ENCODE measurements around the gene MAGEA9. TPM values are rescaled to one million over a fixed set of nuclear protein-coding genes. Genes with fewer than 3 reads are reported as not detected.
"Not testable (repeated sequence)": the region's sequence is repeated elsewhere in the genome, so short reads cannot be mapped to it uniquely, and the experiment has no call there.

The MAGEA9 gene
- total RNA-seq, 1 donor from 2014 or later = not detected

- H3K4me3 Mint-ChIP-seq (ENCODE audit: low read depth); H3K27me3 Mint-ChIP-seq (ENCODE audit: low read depth); H3K4me1 Mint-ChIP-seq (ENCODE audit: low read depth); H3K27ac Mint-ChIP-seq; H3K36me3 Mint-ChIP-seq (ENCODE audit: low read depth); DNase-seq (ENCODE audit: low spot score); intact Hi-C loops (cut with micrococcal nuclease); H3K9me3 Mint-ChIP-seq: not testable (repeated sequence)
These were observed 8.7 kb upstream of the MAGEA9 start for GRCh38 chrX:149773026-149773425.

GRCh38 chrX:149773768-149774167 lies 8.0 kb upstream of the MAGEA9 start, which contains the start of gene HSFX1:
Gene HSFX1 (plus strand): TSS chrX:149774068. CDS start chrX:149774682, 614 bp downstream.
- H3K9me3 Mint-ChIP-seq; H3K27me3 Mint-ChIP-seq (ENCODE audit: low read depth); H3K36me3 Mint-ChIP-seq (ENCODE audit: low read depth); H3K4me3 Mint-ChIP-seq (ENCODE audit: low read depth); H3K4me1 Mint-ChIP-seq (ENCODE audit: low read depth); H3K27ac Mint-ChIP-seq; intact Hi-C loops (cut with micrococcal nuclease); DNase-seq (ENCODE audit: low spot score): not testable (repeated sequence)

- H3K27ac Mint-ChIP-seq; H3K4me1 Mint-ChIP-seq (ENCODE audit: low read depth); H3K9me3 Mint-ChIP-seq; H3K27me3 Mint-ChIP-seq (ENCODE audit: low read depth); intact Hi-C loops (cut with micrococcal nuclease); DNase-seq (ENCODE audit: low spot score); H3K4me3 Mint-ChIP-seq (ENCODE audit: low read depth); H3K36me3 Mint-ChIP-seq (ENCODE audit: low read depth): not testable (repeated sequence)
These were observed 3.7 kb upstream of the MAGEA9 start for GRCh38 chrX:149777999-149778398.

GRCh38 chrX:149795531-149795930 lies 13.8 kb downstream of the MAGEA9 start:
- peak overlapping the region; percentile 17 for H3K27ac Mint-ChIP-seq

GRCh38 chrX:149799095-149799714 lies 17.5 kb downstream of the MAGEA9 start:
- intact Hi-C loops (cut with micrococcal nuclease) = no loop called here
- Mint-ChIP-seq H3K27me3 (ENCODE audit: low read depth) (peaks cover 1% of the 10 kb centered on the region), H3K36me3 (ENCODE audit: low read depth) (no peaks in the 10 kb centered on the region), H3K4me1 (ENCODE audit: low read depth) (peaks cover 23% of the 10 kb centered on the region), H3K4me3 (ENCODE audit: low read depth) (no peak overlapping the region), H3K9me3 (no peaks in the 10 kb centered on the region), H3K27ac (peak overlapping the region; percentile 47)
- no peak for DNase-seq (ENCODE audit: low spot score)

More at GRCh38 chrX:149795531-149795930, 13.8 kb downstream of the MAGEA9 start:
- H3K36me3 Mint-ChIP-seq (ENCODE audit: low read depth); intact Hi-C loops (cut with micrococcal nuclease); H3K9me3 Mint-ChIP-seq; DNase-seq (ENCODE audit: low spot score); H3K27me3 Mint-ChIP-seq (ENCODE audit: low read depth); H3K4me3 Mint-ChIP-seq (ENCODE audit: low read depth): not testable (repeated sequence)
- H3K4me1 Mint-ChIP-seq (ENCODE audit: low read depth) = peaks cover 19% of the 10 kb centered on the region

GRCh38 chrX:149799938-149800337 lies 18.2 kb downstream of the MAGEA9 start:
- Mint-ChIP-seq H3K27me3 (ENCODE audit: low read depth) (peaks cover 1% of the 10 kb centered on the region), H3K36me3 (ENCODE audit: low read depth) (no peaks in the 10 kb centered on the region), H3K4me1 (ENCODE audit: low read depth) (peaks cover 23% of the 10 kb centered on the region), H3K4me3 (ENCODE audit: low read depth) (no peak overlapping the region), H3K9me3 (no peaks in the 10 kb centered on the region), H3K27ac (no peak overlapping the region)
- no peak for DNase-seq (ENCODE audit: low spot score)
- intact Hi-C loops (cut with micrococcal nuclease) = no loop called here

- peaks cover 12% of the 10 kb centered on the region for H3K4me1 Mint-ChIP-seq (ENCODE audit: low read depth)
- no peak for DNase-seq (ENCODE audit: low spot score)
- no peaks in the 10 kb centered on the region for H3K9me3 Mint-ChIP-seq
- H3K27me3 Mint-ChIP-seq (ENCODE audit: low read depth) = peaks cover 1% of the 10 kb centered on the region
- H3K27ac Mint-ChIP-seq = no peak overlapping the region
- H3K36me3 Mint-ChIP-seq (ENCODE audit: low read depth) = no peaks in the 10 kb centered on the region
- H3K4me3 Mint-ChIP-seq (ENCODE audit: low read depth) = no peak overlapping the region
- intact Hi-C loops (cut with micrococcal nuclease) = no loop called here
These were observed 21.8 kb downstream of the MAGEA9 start for GRCh38 chrX:149803458-149804062.

- intact Hi-C loops (cut with micrococcal nuclease) = no loop called here
- Mint-ChIP-seq H3K36me3 (ENCODE audit: low read depth) (no peaks in the 10 kb centered on the region), H3K9me3 (no peaks in the 10 kb centered on the region), H3K27ac (no peak overlapping the region), H3K27me3 (ENCODE audit: low read depth) (peaks cover 1% of the 10 kb centered on the region), H3K4me3 (ENCODE audit: low read depth) (no peak overlapping the region), H3K4me1 (ENCODE audit: low read depth) (peaks cover 12% of the 10 kb centered on the region)
- DNase-seq (ENCODE audit: low spot score) = no peak
These were observed 22.4 kb downstream of the MAGEA9 start for GRCh38 chrX:149804102-149804501.

GRCh38 chrX:149807747-149808458 lies 26.2 kb downstream of the MAGEA9 start:
- Mint-ChIP-seq H3K27ac (no peak overlapping the region), H3K36me3 (ENCODE audit: low read depth) (no peaks in the 10 kb centered on the region), H3K9me3 (no peaks in the 10 kb centered on the region), H3K4me1 (ENCODE audit: low read depth) (no peaks in the 10 kb centered on the region), H3K27me3 (ENCODE audit: low read depth) (peaks cover 2% of the 10 kb centered on the region), H3K4me3 (ENCODE audit: low read depth) (no peak overlapping the region)
- DNase-seq (ENCODE audit: low spot score) = no peak
- intact Hi-C loops (cut with micrococcal nuclease) = no loop called here

GRCh38 chrX:149818652-149819051 lies 36.9 kb downstream of the MAGEA9 start:
- Mint-ChIP-seq H3K9me3 (no peaks in the 10 kb centered on the region), H3K4me1 (ENCODE audit: low read depth) (no peaks in the 10 kb centered on the region), H3K27ac (no peak overlapping the region), H3K27me3 (ENCODE audit: low read depth) (peaks cover 24% of the 10 kb centered on the region), H3K4me3 (ENCODE audit: low read depth) (no peak overlapping the region), H3K36me3 (ENCODE audit: low read depth) (no peaks in the 10 kb centered on the region)
- DNase-seq (ENCODE audit: low spot score) = no peak
- intact Hi-C loops (cut with micrococcal nuclease) = no loop called here

- H3K27ac Mint-ChIP-seq = no peak overlapping the region
- DNase-seq (ENCODE audit: low spot score) = no peak
- intact Hi-C loops (cut with micrococcal nuclease) = no loop called here
- no peaks in the 10 kb centered on the region for H3K9me3 Mint-ChIP-seq
- peaks cover 23% of the 10 kb centered on the region for H3K27me3 Mint-ChIP-seq (ENCODE audit: low read depth)
- H3K4me3 Mint-ChIP-seq (ENCODE audit: low read depth) = no peak overlapping the region
- H3K4me1 Mint-ChIP-seq (ENCODE audit: low read depth) = no peaks in the 10 kb centered on the region
- no peaks in the 10 kb centered on the region for H3K36me3 Mint-ChIP-seq (ENCODE audit: low read depth)
These were observed 37.6 kb downstream of the MAGEA9 start for GRCh38 chrX:149819371-149819770.

GRCh38 chrX:149825424-149825823 lies 43.7 kb downstream of the MAGEA9 start:
- H3K4me1 Mint-ChIP-seq (ENCODE audit: low read depth) = peaks cover 23% of the 10 kb centered on the region
- no peak overlapping the region for H3K4me3 Mint-ChIP-seq (ENCODE audit: low read depth)
- no peak overlapping the region for H3K27ac Mint-ChIP-seq
- H3K27me3 Mint-ChIP-seq (ENCODE audit: low read depth) = peaks cover 14% of the 10 kb centered on the region
- H3K9me3 Mint-ChIP-seq = no peaks in the 10 kb centered on the region
- intact Hi-C loops (cut with micrococcal nuclease) = no loop called here
- no peak for DNase-seq (ENCODE audit: low spot score)
- no peaks in the 10 kb centered on the region for H3K36me3 Mint-ChIP-seq (ENCODE audit: low read depth)

- Mint-ChIP-seq H3K27ac (peak overlapping the region; percentile 15), H3K4me1 (ENCODE audit: low read depth) (peaks cover 26% of the 10 kb centered on the region), H3K9me3 (no peaks in the 10 kb centered on the region), H3K4me3 (ENCODE audit: low read depth) (peak overlapping the region; percentile 6), H3K36me3 (ENCODE audit: low read depth) (no peaks in the 10 kb centered on the region), H3K27me3 (ENCODE audit: low read depth) (peaks cover 9% of the 10 kb centered on the region)
- DNase-seq (ENCODE audit: low spot score) = no peak
- intact Hi-C loops (cut with micrococcal nuclease) = no loop called here
These were observed 45.5 kb downstream of the MAGEA9 start for GRCh38 chrX:149827254-149827653.
